GM18870 (cell line): ENCODE results near the gene RPS6KB2.

ENCODE experiments used
- ATAC-seq: cut with Tn5 transposase; IDR thresholded peaks from one replicate; pipeline ENCODE4 v1.9.1; 2021; ENCODE audit warnings: moderate library complexity; ENCODE audit not compliant: unreplicated experiment

RPS6KB2 gene

DNA sequence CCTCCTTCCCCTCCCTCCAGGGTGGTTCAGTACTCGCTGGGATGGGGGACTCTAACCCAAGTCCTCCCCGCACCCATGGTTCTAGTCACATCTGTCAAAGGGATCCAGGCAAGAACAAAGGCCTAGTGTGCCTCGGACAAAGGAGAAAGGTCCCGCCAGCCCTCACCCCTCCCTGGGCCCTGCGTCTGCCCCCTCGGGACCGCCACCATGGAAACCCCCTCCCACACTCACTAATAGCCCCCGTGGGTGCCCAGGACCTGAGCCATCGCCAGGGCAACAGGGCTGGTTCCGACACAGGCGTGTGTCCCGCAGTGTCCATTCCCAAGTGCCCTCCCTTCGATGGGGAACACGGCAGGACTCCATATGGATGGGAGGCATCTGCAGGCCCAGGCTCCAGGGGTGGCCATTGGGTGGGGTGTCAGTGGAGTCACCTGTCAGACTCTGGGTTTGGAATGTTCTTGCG lies 17.9 kb upstream of the RPS6KB2 start:
- ATAC-seq, result no peak

DNA sequence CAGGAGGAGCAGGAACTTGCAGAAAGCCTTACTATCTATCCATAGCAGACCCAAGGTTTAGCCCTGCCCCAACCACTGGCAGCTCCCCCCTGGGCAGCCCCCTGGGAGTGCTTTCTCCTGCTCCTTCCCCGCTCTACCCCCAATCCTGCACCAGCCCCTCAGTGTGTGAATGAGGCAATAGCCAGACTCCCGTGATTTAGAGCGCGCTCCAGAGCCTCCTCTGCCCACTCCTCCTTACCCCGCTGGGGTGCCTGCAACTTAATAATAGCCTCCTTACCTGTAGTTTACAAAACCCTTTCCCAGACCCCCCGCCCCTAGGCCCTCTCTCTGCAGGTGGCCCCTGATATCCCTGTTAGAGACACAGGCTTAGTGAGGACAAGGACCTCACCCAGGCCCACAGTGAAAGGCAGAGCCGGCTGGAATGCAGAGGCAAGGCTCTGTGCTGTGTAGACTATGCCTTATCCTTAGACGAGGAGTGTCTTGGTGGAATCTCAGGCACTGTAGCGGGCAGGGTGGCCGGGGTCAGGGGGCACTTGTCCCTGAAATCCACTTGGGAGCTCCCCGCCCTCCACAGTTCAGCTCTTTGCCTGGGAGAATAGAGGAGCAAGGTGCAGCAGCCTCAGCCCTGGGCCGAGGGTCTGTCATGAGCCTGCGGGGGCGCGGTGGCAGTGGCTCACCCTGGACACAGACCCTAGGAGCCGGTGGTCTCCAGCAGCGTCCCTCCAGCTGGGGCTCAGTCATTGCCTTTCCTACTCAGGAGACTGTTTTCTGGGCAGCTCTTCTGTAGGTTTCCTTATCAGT lies 17.1 kb upstream of the RPS6KB2 start:
- ATAC-seq, result no peak

DNA sequence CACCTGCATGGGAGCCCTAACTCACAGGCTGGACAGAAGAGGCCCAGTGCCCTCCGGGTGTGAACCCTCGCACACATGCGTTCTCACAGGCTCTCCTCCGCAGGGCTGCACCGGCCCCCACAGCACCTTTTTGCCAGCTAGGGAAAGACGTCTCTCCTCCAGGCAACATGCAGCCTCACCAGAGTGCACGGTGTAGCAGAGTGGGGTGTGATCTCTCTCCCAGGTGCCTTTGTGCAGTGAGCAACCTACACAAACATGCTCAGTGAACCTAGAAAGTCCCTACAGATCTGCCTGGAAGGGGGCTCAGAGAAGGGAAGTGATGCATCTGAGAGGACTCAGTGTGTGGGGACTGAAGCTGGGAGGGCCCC lies 16.5 kb upstream of the RPS6KB2 start:
- no peak for ATAC-seq

DNA sequence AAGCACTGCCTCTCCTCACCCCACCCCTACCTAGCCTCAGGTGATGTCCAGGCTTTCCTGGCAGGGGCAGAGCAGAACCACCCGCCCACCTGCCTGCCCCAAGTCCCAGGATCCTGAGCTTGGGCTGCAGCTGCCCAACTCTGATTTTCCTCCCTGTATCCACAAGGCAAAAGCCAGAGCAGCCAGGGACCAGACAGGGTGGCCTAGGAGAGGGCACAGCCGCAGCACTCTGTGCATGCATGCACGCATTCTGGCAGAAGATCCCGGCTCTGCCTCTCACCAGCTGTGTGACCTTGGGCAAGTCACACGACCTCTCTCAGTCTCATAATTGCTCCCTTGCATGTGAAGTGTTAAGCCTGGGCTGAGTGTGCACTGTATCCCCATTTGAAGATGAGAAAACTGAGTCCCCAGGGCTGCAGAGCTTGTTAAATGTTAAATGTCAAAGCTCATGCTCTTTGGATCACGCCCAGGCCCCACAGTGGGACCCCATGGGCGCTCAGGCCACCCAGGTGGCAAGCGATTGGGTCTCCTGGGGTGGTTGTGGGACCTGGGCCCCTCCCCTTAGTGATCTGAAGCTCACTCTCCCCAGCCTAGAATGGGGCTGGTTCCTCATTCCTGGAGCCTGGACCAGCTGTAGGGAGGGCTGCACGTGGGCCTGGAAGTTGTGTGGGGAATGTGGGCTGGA lies 15.7 kb upstream of the RPS6KB2 start:
- ATAC-seq, result no peak

DNA sequence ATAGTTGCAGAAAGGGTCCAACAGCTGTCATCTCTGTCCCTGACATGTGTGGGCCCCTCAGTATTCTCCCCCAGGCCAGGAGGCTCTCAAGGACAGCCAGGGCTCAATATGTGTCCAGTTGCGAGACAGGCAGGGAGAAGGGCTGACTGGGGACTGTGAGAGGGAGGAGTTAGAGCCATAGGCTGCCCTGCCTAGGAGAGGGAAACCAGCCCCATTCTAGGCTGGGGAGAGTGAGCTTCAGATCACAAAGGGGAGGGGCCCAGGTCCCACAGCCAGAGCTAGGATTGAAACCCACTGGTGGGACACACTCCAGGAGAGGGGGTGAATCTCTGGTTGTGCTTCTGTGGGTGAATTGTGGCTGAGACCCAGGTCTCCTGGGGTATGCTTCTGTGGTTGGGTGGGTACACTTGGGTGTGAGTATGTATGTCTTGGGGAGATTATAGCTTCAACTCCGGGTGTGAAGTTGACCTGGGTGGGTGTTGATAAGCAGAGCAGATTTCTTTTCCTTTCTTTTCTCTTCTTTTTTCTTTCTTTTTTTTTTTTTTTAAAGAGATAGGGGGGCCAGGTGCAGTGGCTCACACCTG lies 14.9 kb upstream of the RPS6KB2 start:
- ATAC-seq, result no peak

DNA sequence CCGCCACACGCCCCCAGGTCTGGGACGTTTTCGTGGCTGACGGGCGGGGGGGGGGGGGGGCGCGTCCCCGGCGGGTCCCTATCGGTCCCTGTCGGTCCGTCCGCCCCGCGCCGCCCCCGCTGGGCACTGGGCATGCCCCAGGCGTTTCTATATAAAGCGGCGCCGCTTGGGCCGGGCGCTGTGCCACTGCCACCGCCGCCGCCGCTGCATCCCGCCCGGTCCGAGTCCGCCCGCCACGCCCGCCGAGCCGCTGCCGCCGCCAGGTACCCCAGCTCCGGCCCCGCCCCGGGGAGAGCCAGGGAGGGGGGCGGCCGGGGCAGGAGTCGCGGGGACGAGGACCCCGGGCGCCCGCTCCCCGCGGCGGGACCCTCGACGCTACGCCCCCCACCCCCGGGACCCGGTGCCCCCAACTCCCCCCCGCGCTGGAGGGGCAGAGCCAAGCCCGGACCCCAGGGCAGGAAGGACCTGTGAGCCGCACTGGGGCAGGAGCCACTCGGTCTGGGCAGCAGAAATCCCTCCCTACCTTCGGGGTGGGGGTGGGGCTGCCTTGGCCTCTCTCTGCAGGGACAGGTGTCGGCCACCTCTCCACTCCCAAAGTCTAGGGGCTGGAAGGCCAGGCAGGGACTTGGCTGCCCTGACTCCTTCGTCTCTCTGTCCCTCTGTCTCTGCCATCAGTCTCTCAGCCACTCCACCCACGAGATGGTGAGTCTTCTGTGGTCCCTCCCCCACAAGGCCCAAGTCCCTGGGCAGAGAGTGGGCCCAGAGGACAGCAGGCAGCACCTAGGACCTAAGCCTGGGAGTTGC lies 12.6 kb upstream of the RPS6KB2 start, which contains the start of gene CARNS1:
TSS of gene CARNS1 (plus strand) at position 178 of the 804 bp plus-strand sequence. CDS start at position 700, 522 bp downstream.
- no peak for ATAC-seq

DNA sequence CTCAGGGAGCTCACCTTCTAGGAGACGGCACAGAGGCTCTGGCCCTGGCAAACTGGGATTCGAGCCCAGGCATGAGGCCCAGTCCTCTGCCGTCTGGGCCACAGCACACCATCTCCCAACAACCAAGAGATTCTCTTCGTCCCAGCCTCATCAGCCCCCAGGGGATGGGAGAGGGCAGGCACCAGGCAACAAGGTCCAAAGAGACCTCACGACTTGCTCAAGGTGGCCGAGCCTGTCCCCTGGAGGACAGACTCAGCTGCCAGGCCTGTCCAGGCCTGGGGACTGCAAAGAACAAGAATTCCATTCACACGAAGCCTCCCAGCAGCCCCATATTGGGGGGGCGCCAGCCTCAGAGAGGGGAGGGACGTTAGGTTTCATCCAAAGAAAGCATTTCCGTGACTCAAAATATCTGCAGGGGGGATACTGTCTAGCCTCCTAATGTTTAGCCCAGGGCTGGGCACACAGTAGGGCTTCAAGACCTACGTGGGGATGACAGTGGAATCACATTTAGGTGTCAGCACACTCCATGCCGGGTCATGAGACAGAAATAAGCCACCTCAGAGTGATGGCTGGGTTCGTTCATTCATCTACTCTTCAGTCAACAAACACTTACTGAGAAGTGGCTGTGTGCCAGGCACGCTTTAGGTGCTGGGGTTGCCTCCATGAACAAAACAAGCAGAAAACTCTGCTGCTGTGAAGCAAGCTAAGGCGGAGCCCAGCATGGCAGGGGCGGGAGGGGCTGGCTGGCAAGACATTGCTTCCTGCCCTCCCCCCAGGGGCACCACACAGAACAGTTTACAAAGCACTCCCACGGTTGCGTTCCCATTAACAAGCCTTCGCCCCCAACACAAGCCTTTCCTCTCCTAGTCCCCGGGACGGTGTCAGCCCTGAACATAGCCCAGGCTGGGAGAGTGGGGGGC lies 11.6 kb upstream of the RPS6KB2 start:
- no peak for ATAC-seq

DNA sequence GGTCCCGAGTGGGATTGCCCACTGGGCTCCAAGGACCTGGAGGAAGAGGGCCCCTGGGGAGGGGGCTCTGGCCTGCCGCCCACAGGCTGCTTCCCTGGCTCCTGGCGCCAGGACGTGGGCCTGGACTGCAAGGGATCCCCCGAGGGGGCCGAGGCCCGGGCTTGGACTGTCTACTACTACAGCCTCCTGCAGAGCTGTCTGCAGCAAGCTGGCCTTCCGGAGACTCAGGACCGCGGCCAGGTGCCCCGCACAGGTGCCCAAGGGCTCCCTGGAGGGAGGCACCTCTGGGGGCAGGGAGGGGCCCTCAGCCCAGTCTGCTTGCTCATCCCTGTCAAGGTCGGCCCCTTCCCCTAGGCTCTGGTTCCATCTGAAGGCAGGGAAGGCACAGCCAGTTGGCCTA lies 10.9 kb upstream of the RPS6KB2 start:
- ATAC-seq, result no peak

DNA sequence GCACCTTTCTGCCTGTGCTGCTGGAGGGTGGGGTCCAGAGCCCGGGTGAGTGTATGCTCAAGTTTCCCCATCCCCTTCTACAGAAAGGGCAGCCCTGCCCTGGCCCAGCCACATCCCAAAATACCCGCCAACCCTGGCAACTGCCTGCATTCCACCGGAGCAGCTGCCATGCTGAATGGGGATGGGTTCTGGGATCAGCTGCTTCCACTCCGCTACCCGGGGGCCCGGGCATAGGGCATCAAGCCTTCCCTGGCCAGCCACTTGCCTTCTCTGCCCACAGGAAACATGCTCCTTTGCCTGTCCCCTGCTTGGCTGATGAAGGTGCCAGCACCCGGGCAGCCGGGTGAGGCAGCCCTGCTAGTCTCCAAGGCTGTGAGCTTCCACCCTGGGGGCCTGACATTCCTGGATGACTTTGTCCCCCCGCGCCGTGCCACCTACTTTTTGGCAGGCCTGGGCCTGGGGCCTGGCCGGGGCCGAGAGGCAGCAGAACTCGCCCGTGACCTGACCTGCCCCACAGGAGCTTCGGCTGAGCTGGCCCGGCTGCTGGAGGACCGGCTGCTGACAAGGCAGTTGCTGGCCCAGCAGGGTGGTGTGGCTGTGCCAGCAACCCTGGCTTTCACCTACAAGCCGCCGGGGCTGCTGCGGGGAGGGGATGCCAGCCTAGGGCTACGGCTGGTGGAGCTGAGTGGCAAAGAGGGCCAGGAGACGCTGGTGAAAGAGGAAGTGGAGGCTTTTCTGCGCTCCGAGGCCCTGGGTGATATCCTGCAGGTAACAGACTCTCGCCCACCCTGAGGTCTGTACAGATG lies 9.6 kb upstream of the RPS6KB2 start:
- ATAC-seq, result no peak

DNA sequence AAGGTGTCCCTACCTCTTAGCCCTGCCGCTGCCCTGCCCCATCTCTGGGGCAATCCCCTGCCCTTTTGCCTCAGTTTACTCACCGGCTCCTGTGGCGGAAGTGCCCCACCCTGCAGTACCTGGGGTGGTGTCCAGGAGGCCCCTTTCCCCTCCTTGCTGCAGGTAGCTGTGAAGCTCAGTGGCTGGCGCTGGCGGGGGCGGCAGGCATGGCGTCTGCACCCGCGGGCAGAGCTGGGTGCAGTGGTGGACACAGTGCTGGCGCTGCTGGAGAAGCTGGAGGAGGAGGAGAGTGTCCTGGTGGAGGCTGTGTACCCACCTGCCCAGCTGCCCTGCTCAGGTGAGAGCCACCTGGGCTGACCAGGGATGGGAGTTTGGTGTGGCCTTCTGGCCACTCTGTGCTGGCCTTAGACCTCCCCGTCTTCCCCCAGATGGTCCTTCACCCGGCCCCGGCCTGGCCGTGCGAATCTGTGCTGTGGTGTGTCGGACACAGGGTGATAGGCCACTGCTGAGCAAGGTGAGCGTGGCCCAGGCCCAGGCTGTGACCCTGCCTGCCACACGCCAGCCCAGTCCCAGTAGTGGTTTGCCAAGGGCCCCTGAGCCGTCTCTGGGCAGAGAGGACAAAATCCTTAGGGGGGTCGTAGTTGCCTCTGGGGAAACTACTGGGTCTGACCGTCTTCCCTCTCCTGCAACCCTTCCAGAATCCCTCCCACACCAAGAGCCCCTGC lies 8.8 kb upstream of the RPS6KB2 start:
- no peak for ATAC-seq

DNA sequence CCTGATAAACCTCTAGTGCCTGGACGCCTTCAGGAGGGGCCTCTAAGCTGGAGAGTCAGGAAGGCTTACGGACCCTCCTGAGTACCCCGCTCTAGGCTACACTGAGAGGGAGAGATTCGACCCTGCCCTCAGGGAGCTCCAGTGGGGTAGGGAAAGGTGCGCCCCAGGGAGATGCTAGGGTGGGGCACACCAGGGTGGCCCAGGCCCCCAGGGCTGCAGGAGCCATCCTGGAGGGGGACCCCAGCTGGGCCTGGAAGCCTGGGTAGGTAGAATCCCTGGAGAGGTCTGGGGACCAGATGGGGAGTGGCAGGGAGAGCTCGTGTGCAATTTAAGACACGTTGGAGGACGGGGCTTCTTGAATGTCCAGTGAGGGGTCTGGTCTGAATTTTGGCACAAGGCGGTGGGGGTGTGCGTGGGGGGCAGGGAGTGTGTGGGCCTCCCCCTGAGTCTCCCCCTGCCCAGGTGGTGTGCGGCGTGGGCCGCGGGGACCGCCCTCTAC lies 8.1 kb upstream of the RPS6KB2 start:
- no peak for ATAC-seq

DNA sequence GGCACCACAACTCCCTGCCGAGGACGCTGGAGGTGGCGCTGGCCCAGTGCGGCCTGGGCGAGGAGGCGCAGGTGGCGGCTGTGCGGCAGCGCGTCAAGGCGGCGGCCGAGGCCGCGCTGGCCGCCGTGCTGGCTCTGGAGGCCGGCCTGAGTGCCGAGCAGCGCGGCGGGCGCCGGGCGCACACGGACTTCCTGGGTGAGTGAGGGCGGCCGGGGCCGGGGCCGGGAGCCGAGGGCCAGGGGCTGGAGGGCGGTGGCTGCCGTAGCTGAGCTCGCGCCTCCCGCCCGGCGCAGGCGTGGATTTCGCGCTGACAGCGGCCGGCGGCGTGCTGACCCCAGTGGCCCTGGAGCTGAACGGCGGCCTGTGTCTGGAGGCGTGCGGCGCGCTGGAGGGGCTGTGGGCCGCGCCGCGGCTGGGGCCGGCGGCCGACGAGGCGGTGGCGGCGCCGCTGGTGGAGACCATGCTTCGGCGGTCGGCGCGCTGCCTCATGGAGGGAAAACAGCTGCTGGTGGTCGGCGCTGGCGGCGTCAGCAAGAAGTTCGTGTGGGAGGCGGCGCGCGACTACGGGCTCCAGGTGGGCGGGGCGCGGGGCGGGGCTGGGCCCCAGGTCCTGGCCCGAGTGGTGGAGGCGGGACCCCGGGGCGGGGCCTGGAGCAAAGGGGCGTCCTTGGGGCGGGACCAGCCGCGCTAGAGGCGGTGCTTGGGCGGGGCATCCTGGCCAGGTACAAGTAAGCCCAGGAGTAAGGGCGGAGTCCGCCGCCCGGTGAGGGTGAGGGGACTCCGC lies 7.5 kb upstream of the RPS6KB2 start:
- ATAC-seq, result peak; percentile 45

DNA sequence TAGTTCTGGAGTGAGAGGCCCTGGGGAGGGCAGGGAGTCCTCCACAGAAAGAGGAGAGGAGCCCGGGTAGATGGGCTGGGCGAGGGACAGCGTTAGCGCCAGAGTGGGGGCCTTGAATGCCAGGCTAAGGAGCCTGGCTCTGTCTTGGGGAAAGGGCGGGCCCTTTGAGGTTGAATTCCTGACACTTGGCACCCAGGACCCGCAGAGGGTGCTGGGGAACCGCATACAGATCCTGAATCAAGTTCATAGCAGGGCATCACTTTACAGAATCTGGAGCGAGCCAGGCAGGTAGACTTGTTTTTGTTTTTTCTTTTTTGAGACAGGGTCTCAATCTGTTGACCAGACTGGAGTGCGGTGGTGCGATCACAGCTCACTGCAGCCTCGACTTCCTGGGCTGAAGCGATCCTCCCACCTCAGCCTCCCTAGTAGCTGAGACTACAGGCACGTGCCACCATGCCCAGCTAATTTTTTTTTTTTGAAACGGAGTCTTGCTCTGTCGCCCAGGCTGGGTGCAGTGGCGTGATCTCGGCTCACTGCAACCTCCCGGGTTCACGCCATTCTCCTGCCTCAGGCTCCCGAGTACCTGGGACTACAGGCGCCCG lies 6.8 kb upstream of the RPS6KB2 start:
- peak; percentile 4 for ATAC-seq

DNA sequence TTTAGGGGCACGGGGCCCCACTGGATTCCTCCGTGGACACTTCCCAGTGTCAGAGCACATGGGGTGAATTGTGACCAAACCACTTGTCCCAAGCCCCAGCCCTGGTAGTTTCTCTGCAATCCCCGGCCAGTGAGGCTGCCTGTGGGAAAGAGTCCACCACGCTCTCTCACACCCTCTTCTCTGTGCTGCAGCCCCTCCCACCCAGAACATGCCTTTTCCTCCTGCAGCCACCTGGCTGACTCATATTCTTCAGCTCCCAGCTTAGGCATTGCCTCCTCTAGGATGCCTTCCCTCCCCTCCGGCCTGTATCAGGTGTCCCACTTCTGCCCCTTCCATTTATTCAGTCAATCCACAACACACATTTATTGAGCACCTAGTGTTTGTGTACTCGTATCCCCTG lies 5.4 kb upstream of the RPS6KB2 start:
- ATAC-seq, result no peak

DNA sequence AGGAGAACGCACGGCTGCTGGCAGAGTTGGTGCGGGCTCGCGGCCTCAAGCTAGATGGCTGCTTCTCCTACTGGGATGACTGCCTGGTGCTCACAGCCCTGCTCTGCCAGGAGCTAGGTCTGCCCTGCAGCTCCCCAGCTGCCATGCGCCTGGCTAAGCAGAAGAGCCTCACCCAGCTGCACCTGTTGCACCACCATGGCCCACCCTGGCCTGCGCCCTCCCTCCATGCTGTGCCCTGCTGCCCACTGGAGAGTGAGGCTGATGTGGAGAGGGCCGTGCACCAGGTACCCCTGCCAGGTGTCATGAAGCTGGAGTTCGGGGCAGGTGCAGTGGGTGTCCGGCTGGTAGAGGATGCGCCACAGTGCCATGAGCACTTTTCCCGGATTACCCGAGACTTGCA lies 4.8 kb upstream of the RPS6KB2 start:
- ATAC-seq, result no peak

DNA sequence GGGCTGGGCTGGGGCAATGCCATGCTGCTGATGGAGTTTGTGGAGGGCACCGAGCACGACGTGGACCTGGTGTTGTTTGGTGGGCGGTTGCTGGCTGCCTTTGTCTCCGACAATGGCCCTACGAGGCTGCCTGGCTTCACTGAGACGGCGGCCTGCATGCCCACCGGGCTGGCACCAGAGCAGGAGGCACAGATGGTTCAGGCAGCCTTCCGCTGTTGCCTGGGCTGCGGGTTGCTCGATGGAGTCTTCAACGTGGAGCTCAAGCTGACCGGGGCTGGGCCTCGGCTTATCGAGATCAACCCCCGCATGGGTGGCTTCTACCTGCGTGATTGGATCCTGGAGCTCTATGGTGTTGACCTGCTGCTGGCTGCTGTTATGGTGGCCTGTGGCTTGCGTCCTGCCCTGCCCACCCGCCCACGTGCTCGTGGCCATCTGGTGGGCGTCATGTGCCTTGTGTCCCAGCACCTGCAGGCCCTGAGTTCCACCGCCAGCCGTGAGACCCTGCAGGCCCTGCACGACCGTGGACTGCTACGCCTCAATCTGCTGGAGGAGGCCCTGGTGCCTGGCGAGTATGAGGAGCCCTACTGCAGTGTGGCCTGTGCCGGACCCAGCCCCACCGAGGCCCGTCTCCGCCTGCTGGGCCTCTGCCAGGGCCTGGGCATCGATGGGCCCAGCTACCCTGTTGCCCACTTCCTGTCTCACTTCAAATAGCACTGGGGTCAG lies 4.2 kb upstream of the RPS6KB2 start:
- no peak for ATAC-seq
